Measurements from ENCODE around the gene TRAF3.

DNA sequence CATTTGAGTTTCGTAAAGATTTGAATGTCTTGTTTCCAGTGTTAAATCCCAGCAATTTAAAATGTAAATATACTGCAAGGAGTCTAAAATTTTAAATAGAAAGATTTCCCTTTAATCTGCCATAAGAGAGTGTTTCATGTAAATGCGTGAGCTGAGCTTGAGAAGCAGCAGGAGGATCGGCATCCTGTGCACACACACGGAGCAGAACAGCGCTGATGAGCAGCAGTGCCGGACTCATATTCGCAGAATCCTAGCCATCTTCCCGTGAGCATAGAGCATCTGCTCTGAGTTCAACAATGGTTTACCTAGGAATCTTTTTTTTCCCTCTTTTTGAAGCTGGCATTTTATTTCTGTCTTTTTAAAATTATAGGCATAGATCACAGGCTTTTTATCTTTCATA lies 115.4 kb downstream of the TRAF3 start:
- TF ChIP-seq YY1 (IDR thresholded peaks at IDR 0.05; ENCODE audit: insufficient read depth, insufficient read length) (no peak), ZNF274 (IDR thresholded peaks at IDR 0.05; ENCODE audit: low read depth, low read length) (no peak), SUZ12 (IDR thresholded peaks at IDR 0.05; ENCODE audit: extremely low read depth, insufficient read depth, insufficient read length) (no peak)

All from NT2/D1 (cell line).